GM18511 (cell line): ENCODE data around the gene RENBP.

ENCODE experiments used
- ATAC-seq: cut with Tn5 transposase; IDR thresholded peaks from one replicate; pipeline ENCODE4 v1.9.1; 2021; ENCODE audit warnings: mild to moderate bottlenecking, moderate library complexity; ENCODE audit not compliant: unreplicated experiment

RENBP gene

GRCh38 chrX:153901753-153902140, 42.7 kb downstream of the RENBP start:
- ATAC-seq: no peak

GRCh38 chrX:153900831-153901752, 43.4 kb downstream of the RENBP start:
- ATAC-seq: peak; percentile 81

- no peak for ATAC-seq
Observed at GRCh38 chrX:153897899-153898298, 46.5 kb downstream of the RENBP start.

GRCh38 chrX:153889123-153889522, 55.3 kb downstream of the RENBP start:
- ATAC-seq: no peak

GRCh38 chrX:153888344-153888743, 56.1 kb downstream of the RENBP start:
- ATAC-seq: no peak

GRCh38 chrX:153887385-153887784, 57.1 kb downstream of the RENBP start:
- ATAC-seq: no peak

GRCh38 chrX:153886915-153887314, 57.5 kb downstream of the RENBP start:
- no peak for ATAC-seq

GRCh38 chrX:153885968-153886903, 58.2 kb downstream of the RENBP start, which contains the start of gene L1CAM:
Gene L1CAM, minus strand, starts transcription at chrX:153886173. Its CDS starts 10,337 bp downstream, at chrX:153875836.
- no peak for ATAC-seq
